ENCODE data around the gene ITGA6. TPM values are rescaled to one million over a fixed set of nuclear protein-coding genes. Genes with fewer than 3 reads are reported as not detected.

The ITGA6 gene
- total and polyA plus RNA-seq, 2 donors (not counting 1 experiment from before 2014, with no cell fraction given), result 6.4 to 19.8 TPM

GRCh38 chr2:172452845-172453244, 25.5 kb downstream of the ITGA6 start:
- DNase-seq (ENCODE audit: low read depth in 2 of 2), result no peak
- H3K79me2 ChIP-seq (ENCODE audit: control insufficient read depth, insufficient read depth, low read length), result no peaks in the 10 kb centered on the region
- no peak overlapping the region for H3K4me3 ChIP-seq (replicated peaks in 1 of 4; ENCODE audit: control extremely low read depth in 1 of 4, insufficient read depth in 1 of 4, low read depth in 3 of 4, low read length in 4 of 4)
- TF ChIP-seq CTCF (conservative IDR thresholded peaks at IDR 0.05 in 1 of 2, IDR thresholded peaks at IDR 0.05 in 1 of 2; ENCODE audit: low read depth in 1 of 2, low read length in 2 of 2), result no peak
- no peak for TF ChIP-seq EZH2 (IDR thresholded peaks at IDR 0.05; ENCODE audit: low read length, missing control alignments)
- H4K20me1 ChIP-seq (ENCODE audit: control insufficient read depth, extremely low read depth, insufficient read depth, low read length), result no peaks in the 10 kb centered on the region
- no peak overlapping the region for H3K27ac ChIP-seq (ENCODE audit: insufficient read depth, low read length)
- no peaks in the 10 kb centered on the region for H3K27me3 ChIP-seq (ENCODE audit: control insufficient read depth, insufficient read depth, low read length)
- H3K4me2 ChIP-seq (ENCODE audit: extremely low read depth, insufficient read depth, low read length), result no peak overlapping the region
- H3K36me3 ChIP-seq (ENCODE audit: control insufficient read depth, insufficient read depth, low read length), result no peaks in the 10 kb centered on the region
- no peaks in the 10 kb centered on the region for H3K4me1 ChIP-seq (ENCODE audit: control insufficient read depth, extremely low read depth, insufficient read depth, low read length)
- no peak overlapping the region for H3K9ac ChIP-seq (ENCODE audit: insufficient read depth, low read length)
- H3K9me3 ChIP-seq (ENCODE audit: control insufficient read depth, insufficient read depth, low read depth, low read length), result no peaks in the 10 kb centered on the region
- H2AFZ ChIP-seq (ENCODE audit: low read length), result no peak overlapping the region

- H3K4me3 ChIP-seq (replicated peaks in 1 of 4; ENCODE audit: control extremely low read depth in 1 of 4, insufficient read depth in 1 of 4, low read depth in 3 of 4, low read length in 4 of 4), result no peak overlapping the region
- no peaks in the 10 kb centered on the region for H4K20me1 ChIP-seq (ENCODE audit: control insufficient read depth, extremely low read depth, insufficient read depth, low read length)
- DNase-seq (ENCODE audit: low read depth in 2 of 2), result no peak
- no peak overlapping the region for H3K4me2 ChIP-seq (ENCODE audit: extremely low read depth, insufficient read depth, low read length)
- H2AFZ ChIP-seq (ENCODE audit: low read length), result no peak overlapping the region
- H3K27me3 ChIP-seq (ENCODE audit: control insufficient read depth, insufficient read depth, low read length), result no peaks in the 10 kb centered on the region
- no peaks in the 10 kb centered on the region for H3K9me3 ChIP-seq (ENCODE audit: control insufficient read depth, insufficient read depth, low read depth, low read length)
- H3K79me2 ChIP-seq (ENCODE audit: control insufficient read depth, insufficient read depth, low read length), result no peaks in the 10 kb centered on the region
- no peaks in the 10 kb centered on the region for H3K4me1 ChIP-seq (ENCODE audit: control insufficient read depth, extremely low read depth, insufficient read depth, low read length)
- no peak overlapping the region for H3K27ac ChIP-seq (ENCODE audit: insufficient read depth, low read length)
- TF ChIP-seq EZH2 (IDR thresholded peaks at IDR 0.05; ENCODE audit: low read length, missing control alignments) (no peak), CTCF (conservative IDR thresholded peaks at IDR 0.05 in 1 of 2, IDR thresholded peaks at IDR 0.05 in 1 of 2; ENCODE audit: low read depth in 1 of 2, low read length in 2 of 2) (no peak)
- no peak overlapping the region for H3K9ac ChIP-seq (ENCODE audit: insufficient read depth, low read length)
- no peaks in the 10 kb centered on the region for H3K36me3 ChIP-seq (ENCODE audit: control insufficient read depth, insufficient read depth, low read length)
Observed at GRCh38 chr2:172454404-172455120, 27.2 kb downstream of the ITGA6 start.

GRCh38 chr2:172455121-172455515, 27.7 kb downstream of the ITGA6 start:
- no peak overlapping the region for H3K27ac ChIP-seq (ENCODE audit: insufficient read depth, low read length)
- no peaks in the 10 kb centered on the region for H4K20me1 ChIP-seq (ENCODE audit: control insufficient read depth, extremely low read depth, insufficient read depth, low read length)
- TF ChIP-seq EZH2 (IDR thresholded peaks at IDR 0.05; ENCODE audit: low read length, missing control alignments) (no peak), CTCF (conservative IDR thresholded peaks at IDR 0.05 in 1 of 2, IDR thresholded peaks at IDR 0.05 in 1 of 2; ENCODE audit: low read depth in 1 of 2, low read length in 2 of 2) (no peak)
- H3K79me2 ChIP-seq (ENCODE audit: control insufficient read depth, insufficient read depth, low read length), result no peaks in the 10 kb centered on the region
- H3K9ac ChIP-seq (ENCODE audit: insufficient read depth, low read length), result no peak overlapping the region
- no peak overlapping the region for H3K4me2 ChIP-seq (ENCODE audit: extremely low read depth, insufficient read depth, low read length)
- H3K9me3 ChIP-seq (ENCODE audit: control insufficient read depth, insufficient read depth, low read depth, low read length), result no peaks in the 10 kb centered on the region
- no peak overlapping the region for H3K4me3 ChIP-seq (replicated peaks in 1 of 4; ENCODE audit: control extremely low read depth in 1 of 4, insufficient read depth in 1 of 4, low read depth in 3 of 4, low read length in 4 of 4)
- no peaks in the 10 kb centered on the region for H3K36me3 ChIP-seq (ENCODE audit: control insufficient read depth, insufficient read depth, low read length)
- H3K4me1 ChIP-seq (ENCODE audit: control insufficient read depth, extremely low read depth, insufficient read depth, low read length), result no peaks in the 10 kb centered on the region
- no peak overlapping the region for H2AFZ ChIP-seq (ENCODE audit: low read length)
- no peaks in the 10 kb centered on the region for H3K27me3 ChIP-seq (ENCODE audit: control insufficient read depth, insufficient read depth, low read length)
- no peak for DNase-seq (ENCODE audit: low read depth in 2 of 2)

Data from fibroblast of lung (primary cell).